IPS-20b (cell line): ENCODE data around the gene NKIRAS1.
"Not testable (repeated sequence)": the region's sequence is repeated elsewhere in the genome, so short reads cannot be mapped to it uniquely, and the experiment has no call there.

Experiments used
- H3K27ac ChIP-seq: one replicate; pipeline ENCODE4 v1.5.1; 2013; ENCODE audit warnings: low read length
- H3K27me3 ChIP-seq: 2 replicates; pipeline ENCODE4 v1.6.1; 2013; ENCODE audit warnings: mild to moderate bottlenecking, low read length, inconsistent platforms; ENCODE audit not compliant: insufficient read depth
- H3K36me3 ChIP-seq: 2 replicates; pipeline ENCODE4 v1.6.1; 2013; ENCODE audit warnings: low read depth, mild to moderate bottlenecking, inconsistent platforms, low read length, moderate library complexity; ENCODE audit not compliant: insufficient read depth
- H3K4me1 ChIP-seq: 2 replicates; pipeline ENCODE4 v1.6.1; 2013; ENCODE audit warnings: mild to moderate bottlenecking, control low read depth, inconsistent platforms, low read length, moderate library complexity; ENCODE audit not compliant: insufficient read depth
- H3K4me3 ChIP-seq: 2 replicates; pipeline ENCODE4 v1.5.1; 2013; ENCODE audit warnings: mild to moderate bottlenecking, low read length, inconsistent platforms
- H3K9ac ChIP-seq: 2 replicates; pipeline ENCODE4 v1.6.1; 2013; ENCODE audit warnings: low read depth, mild to moderate bottlenecking, inconsistent platforms, low read length, moderate library complexity
- H3K9me3 ChIP-seq: 2 replicates; pipeline ENCODE4 v1.6.1; 2013; ENCODE audit warnings: mild to moderate bottlenecking, low read depth, low read length, inconsistent platforms; ENCODE audit not compliant: insufficient read depth

Gene NKIRAS1

DNA sequence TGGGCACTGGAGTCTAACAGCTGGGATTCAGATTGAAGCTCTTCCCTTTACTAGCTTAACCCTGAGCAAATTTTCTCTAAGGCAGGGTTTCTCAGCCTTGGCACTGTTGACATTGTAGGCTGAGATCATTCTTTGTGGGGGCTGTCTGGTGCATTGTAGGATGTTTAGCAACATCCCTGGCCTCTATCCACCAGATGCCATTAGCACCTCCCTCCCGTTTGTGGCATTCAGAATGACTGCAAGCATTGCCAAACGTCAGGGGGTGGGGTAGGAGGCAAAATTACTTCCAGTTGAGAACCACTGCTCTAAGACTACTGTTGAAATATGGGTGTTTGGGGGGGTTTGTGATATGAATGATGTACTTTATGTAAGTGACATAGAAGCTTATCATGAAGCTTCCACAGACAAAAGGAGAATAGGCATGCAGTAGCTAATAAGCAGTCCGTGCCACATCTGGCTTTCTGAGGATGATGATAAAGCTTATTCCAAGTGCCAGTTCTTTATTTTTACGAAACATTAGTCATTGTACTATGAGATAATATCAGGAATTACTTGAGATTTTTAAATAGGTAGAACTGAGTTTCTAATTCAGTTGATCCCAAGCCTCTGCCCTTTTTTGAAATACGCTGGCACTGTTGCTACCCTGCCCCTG lies 39.3 kb downstream of the NKIRAS1 start:
- Histone ChIP-seq H3K4me1 (no peaks in the 10 kb centered on the region), H3K4me3 (no peak overlapping the region), H3K27me3 (no peaks in the 10 kb centered on the region), H3K27ac (no peak overlapping the region), H3K36me3 (peaks cover 29% of the 10 kb centered on the region), H3K9me3 (peaks cover 11% of the 10 kb centered on the region), H3K9ac (no peak overlapping the region)

- Histone ChIP-seq H3K4me3 (no peak overlapping the region), H3K9me3 (peaks cover 11% of the 10 kb centered on the region), H3K36me3 (peaks cover 24% of the 10 kb centered on the region), H3K9ac (no peak overlapping the region), H3K27ac (no peak overlapping the region), H3K27me3 (no peaks in the 10 kb centered on the region), H3K4me1 (no peaks in the 10 kb centered on the region)
Measured at GRCh38 chr3:23876923-23877322, 39.9 kb downstream of the NKIRAS1 start.

- H3K27me3 ChIP-seq: no peaks in the 10 kb centered on the region
- peaks cover 11% of the 10 kb centered on the region for H3K9me3 ChIP-seq
- no peaks in the 10 kb centered on the region for H3K4me1 ChIP-seq
- no peak overlapping the region for H3K9ac ChIP-seq
- H3K36me3 ChIP-seq: peaks cover 17% of the 10 kb centered on the region
- no peak overlapping the region for H3K27ac ChIP-seq
- no peak overlapping the region for H3K4me3 ChIP-seq
Measured at GRCh38 chr3:23875113-23875725, 41.6 kb downstream of the NKIRAS1 start.

DNA sequence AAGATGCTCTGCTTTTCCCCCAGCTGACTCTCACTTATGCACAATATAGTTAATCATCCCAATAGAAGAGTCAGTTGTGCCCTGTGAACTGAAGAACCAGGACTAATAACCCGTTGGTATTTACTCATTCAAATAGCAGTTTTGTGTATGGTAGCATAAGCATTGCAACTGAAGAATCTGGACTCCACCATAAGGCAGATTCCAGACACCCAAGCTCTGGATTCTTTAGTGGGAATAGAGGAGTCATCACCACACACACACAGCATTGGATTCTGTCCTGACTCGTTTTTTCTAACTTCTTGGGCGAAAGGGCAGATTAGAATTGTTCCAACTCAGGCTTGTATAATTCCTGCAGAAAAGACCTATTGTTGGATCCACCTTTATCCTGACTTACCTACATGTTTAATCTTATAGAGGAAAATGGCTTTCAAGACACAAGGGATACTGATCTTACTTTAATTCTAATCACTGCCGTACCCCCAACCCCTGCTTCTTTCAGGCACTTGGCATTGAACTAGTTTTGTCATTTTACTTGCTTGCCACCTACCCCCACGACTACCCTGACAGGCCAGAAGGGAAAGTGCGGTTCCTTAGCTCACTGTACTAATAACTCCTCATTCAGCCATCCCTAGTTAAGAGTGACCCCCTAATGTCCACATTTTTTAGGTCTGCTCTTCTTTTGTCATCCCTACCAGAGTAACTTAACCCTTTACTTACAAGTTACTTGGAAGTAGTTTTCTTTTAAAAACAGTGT lies 42.3 kb downstream of the NKIRAS1 start:
- Histone ChIP-seq H3K27me3 (no peaks in the 10 kb centered on the region), H3K36me3 (peaks cover 17% of the 10 kb centered on the region), H3K9ac (no peak overlapping the region), H3K4me1 (no peaks in the 10 kb centered on the region), H3K4me3 (no peak overlapping the region), H3K27ac (no peak overlapping the region), H3K9me3 (peaks cover 11% of the 10 kb centered on the region)

GRCh38 chr3:23873941-23874340 lies 42.8 kb downstream of the NKIRAS1 start:
- Histone ChIP-seq H3K9ac (no peak overlapping the region), H3K4me3 (no peak overlapping the region), H3K4me1 (no peaks in the 10 kb centered on the region), H3K27ac (no peak overlapping the region), H3K9me3 (peaks cover 10% of the 10 kb centered on the region), H3K27me3 (no peaks in the 10 kb centered on the region), H3K36me3 (peaks cover 11% of the 10 kb centered on the region)

DNA sequence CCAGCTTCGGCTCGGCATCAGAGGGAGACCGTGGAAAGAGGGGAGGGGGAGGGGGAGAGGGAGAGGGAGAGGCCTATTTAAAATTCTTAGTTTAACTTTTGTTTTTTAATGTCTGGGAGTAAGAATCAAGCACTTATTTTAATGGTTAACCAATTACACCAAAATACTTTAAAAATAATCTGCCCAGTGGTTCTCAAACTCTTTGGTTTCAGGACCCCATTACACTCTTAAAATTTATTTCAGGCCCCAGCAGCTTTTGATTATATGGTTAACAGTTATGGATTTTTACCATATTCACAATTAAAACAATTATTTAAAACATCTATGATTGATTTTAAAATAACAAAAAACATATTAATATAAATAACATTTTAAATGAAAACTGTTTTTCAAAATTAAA lies 44.5 kb downstream of the NKIRAS1 start:
- Histone ChIP-seq H3K9me3 (no peaks in the 10 kb centered on the region; the same call in 1 of the 2 replicates), H3K36me3 (no peaks in the 10 kb centered on the region), H3K4me1 (no peaks in the 10 kb centered on the region; the same call in 1 of the 2 replicates), H3K4me3 (no peak overlapping the region), H3K27me3 (no peaks in the 10 kb centered on the region), H3K27ac (no peak overlapping the region), H3K9ac (no peak overlapping the region)

GRCh38 chr3:23871361-23871760 lies 45.4 kb downstream of the NKIRAS1 start:
- H3K27ac ChIP-seq, H3K9ac ChIP-seq, H3K4me1 ChIP-seq, H3K4me3 ChIP-seq, H3K27me3 ChIP-seq, H3K36me3 ChIP-seq, H3K9me3 ChIP-seq: not testable (repeated sequence)

GRCh38 chr3:23870663-23871043 lies 46.1 kb downstream of the NKIRAS1 start:
- H3K27ac ChIP-seq, H3K9me3 ChIP-seq, H3K36me3 ChIP-seq, H3K27me3 ChIP-seq, H3K4me1 ChIP-seq, H3K4me3 ChIP-seq, H3K9ac ChIP-seq: not testable (repeated sequence)

DNA sequence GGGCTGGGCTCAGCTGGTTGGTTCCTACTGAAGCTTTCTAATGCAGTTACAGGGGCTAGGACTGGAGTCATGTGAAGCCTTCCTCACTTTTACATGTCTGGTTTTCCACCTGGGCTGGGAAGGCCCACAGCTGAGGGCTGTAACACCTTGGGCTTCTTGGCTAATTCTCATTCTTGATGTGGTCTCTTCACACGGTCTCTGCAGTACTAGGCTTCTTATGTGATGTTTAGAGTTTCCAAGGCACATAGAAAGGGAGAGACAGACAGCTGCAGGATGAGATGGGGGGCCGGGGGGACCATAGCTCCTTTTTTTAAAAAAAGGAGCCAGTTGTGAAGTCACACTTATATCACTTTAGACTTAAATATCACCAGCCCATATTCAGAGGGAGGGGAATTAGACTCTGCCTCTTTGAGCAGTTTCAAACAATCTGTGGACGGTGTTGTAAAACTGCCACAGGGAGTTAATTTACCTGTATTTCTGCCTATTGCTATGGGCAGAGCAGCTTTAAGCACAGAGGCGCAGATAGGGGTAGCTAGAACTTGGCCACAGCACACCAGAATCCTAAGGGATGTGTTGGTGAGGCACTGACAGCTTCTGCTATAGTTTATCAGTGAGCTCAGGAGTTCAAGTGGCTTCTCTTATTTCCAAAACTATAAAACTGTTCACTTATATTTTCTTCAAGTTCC lies 46.7 kb downstream of the NKIRAS1 start:
- peaks cover 15% of the 10 kb centered on the region for H3K4me1 ChIP-seq
- no peak overlapping the region for H3K4me3 ChIP-seq
- no peak overlapping the region for H3K9ac ChIP-seq
- H3K9me3 ChIP-seq: no peaks in the 10 kb centered on the region; the same call in 1 of the 2 replicates
- no peaks in the 10 kb centered on the region for H3K36me3 ChIP-seq
- no peak overlapping the region for H3K27ac ChIP-seq
- H3K27me3 ChIP-seq: no peaks in the 10 kb centered on the region

- Histone ChIP-seq H3K9ac (no peak overlapping the region), H3K27ac (no peak overlapping the region), H3K27me3 (no peaks in the 10 kb centered on the region), H3K36me3 (no peaks in the 10 kb centered on the region), H3K4me3 (no peak overlapping the region), H3K4me1 (peaks cover 17% of the 10 kb centered on the region), H3K9me3 (no peaks in the 10 kb centered on the region; the same call in 1 of the 2 replicates)
Measured at GRCh38 chr3:23867838-23868237, 49.0 kb downstream of the NKIRAS1 start.

DNA sequence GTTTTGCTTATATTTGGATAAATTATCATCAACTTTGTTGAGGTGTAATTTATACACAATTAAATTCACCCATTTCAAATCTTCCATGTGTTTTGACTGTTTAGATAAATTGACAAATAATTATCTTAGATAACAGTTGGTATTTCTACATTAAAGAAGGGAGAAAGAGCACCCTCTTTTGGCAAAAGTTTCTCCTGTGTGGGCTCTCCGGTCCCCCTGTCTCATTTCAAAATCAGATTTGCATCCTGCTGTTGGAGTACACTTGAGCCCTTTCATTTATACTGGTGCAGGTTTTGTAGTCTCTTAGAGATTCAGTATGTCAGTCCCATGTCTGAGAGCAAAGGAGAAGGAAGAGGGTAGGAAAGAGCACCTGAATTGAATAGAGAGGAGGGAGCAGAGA lies 49.4 kb downstream of the NKIRAS1 start:
- Histone ChIP-seq H3K4me3 (no peak overlapping the region), H3K27me3 (no peaks in the 10 kb centered on the region), H3K27ac (no peak overlapping the region), H3K9ac (no peak overlapping the region), H3K4me1 (peaks cover 17% of the 10 kb centered on the region), H3K36me3 (no peaks in the 10 kb centered on the region), H3K9me3 (no peaks in the 10 kb centered on the region; the same call in 1 of the 2 replicates)
